NOMO-1 treated with DMSO at 0.1 percent for 48 hours (cell line): ENCODE data around the gene LHX5.

Source experiments
- DNase-seq: peaks from one replicate; lab custom pipeline; 2025; ENCODE audit not compliant: unreplicated experiment; lab: John Stamatoyannopoulos, UW

Gene LHX5

DNA sequence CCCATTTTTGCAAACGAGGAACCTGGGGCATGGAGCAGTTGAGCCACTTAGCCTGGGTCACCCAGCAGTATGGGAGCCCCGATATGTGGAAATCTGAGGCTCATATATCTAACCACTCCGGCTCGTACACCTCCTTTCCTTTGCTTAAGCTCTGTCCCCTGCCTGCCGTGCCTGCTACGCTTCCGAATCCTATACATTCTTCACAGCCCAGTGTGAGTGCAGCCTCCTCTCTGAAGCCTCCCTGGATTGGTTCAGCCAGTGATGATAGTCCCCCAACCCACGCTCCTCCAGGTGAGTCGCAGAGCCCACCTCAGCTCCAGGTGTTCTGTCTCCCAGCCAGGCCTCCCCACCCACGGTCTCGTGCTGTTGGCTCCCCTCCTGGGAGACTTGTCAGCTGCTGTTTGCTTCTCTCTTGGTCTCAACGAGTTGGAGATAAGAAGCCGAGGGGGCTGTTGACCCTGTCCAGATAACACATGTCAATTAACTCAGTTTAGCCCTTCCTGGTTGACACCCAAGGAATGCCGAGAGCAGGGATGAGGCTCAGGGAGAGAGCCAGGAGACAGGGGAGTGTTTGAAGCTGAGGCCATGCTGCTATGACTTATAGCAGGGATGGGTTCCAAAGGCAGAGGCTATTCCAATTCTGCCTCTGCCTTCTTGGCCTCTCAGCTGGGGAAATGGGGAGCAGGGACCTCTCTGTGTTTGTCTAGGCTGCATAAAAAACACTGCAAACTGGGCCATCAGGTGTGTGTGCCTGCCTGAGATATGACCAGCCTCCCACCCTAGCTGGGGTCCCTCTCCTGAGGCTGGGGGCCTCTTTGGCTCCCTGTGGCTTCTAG is 30.5 kb downstream of the LHX5 start:
- DNase-seq: no peak

DNA sequence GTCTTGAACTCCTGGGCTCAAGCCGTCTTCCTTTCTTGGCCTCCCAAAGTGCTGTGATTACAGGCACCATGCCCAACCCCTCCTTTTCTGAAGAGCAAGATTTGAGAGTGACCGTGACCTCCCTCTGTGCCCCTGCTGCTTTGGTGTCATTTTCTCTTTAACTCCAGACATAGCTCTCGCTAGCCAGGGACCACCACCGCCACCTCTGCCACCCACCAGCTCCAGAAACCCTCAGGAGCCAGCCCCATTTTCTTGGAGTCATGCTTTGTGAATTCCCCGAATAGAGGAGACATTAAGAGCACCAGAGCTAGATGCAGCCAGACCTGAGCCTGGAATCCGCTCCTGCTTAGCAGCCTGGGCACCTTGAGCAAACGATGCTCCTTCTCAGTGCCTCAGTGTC is 31.3 kb downstream of the LHX5 start:
- DNase-seq: no peak

DNA sequence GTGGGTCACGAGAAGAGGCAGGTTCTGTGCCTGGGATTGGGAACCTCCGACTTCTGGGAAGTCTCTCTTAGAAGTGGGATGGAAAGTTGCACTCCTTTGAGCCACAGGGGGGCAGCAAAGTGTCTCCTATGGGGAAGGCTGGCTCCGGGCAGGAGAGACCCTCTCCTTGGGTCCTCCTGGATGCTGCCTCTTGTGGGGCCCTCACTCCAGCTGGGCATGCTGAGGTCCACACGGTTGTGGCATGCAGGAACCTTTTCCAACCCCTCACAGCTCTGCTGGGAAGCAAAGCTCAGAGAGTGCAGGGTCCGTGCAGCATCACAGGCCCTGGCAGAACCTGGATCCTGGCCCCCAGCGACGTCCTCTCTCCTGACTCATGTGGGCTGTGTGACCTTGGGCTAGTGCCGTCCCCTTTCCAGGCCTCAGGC is 32.1 kb downstream of the LHX5 start:
- DNase-seq: peak; percentile 8

DNA sequence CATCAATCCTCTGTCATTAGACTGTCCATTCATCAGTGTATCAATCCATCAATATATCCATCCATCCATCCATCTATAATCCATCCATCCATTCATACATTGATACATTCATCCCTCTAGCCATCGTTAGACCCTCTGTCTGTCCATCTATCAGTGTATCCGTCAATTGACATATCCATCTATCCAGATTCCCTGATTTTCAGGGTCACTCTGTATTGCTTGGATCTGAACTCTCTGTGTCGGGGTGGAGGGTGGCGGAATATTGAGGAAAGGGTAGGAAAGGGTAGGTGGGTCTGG is 32.4 kb downstream of the LHX5 start:
- no peak for DNase-seq

DNA sequence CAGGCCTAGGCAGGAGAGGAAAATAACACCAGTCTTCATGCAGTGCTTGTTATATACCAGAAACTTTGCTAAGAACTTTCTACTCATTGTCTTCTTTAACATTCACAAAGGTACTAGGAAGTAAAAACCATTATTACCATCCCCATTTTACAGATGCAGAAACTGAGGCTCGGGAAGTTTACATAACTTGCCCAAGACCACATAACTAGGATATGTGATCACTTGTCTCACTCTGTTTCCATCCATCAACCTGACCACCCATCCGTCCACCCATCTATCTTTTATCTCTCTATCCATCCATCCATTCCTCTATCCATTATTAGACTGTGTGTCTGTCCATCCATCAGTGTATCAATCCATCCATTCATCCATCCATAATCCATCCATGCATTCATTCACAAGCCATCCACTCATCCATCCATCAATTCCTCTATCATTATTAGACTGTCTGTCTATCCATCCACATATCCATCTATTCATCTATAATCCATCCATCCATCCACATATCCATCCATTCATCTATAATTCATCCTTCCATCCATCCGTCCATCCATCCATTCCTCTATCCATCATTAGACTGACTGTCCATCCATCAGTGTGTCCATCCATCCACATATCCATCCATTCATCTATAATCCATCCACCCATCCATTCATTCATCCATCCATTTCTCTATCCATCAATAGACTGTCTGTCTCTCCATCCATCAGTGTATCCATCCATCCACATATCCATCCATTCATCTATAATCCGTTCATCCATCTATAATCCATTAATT is 33.0 kb downstream of the LHX5 start:
- no peak for DNase-seq

DNA sequence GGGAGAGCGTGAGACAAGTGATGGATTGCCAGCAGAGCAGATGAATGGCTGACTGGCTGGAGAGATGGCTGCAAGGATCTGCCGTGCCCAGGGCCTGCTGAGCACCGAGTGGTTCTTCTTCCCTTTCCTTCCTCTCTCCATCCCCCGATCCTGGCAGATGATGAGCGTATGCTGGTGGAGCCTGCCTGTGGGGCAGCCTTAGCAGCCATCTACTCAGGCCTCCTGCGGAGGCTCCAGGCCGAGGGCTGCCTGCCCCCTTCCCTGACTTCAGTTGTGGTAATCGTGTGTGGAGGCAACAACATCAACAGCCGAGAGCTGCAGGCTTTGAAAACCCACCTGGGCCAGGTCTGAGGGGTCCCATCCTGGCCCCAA is 34.0 kb downstream of the LHX5 start:
- no peak for DNase-seq

DNA sequence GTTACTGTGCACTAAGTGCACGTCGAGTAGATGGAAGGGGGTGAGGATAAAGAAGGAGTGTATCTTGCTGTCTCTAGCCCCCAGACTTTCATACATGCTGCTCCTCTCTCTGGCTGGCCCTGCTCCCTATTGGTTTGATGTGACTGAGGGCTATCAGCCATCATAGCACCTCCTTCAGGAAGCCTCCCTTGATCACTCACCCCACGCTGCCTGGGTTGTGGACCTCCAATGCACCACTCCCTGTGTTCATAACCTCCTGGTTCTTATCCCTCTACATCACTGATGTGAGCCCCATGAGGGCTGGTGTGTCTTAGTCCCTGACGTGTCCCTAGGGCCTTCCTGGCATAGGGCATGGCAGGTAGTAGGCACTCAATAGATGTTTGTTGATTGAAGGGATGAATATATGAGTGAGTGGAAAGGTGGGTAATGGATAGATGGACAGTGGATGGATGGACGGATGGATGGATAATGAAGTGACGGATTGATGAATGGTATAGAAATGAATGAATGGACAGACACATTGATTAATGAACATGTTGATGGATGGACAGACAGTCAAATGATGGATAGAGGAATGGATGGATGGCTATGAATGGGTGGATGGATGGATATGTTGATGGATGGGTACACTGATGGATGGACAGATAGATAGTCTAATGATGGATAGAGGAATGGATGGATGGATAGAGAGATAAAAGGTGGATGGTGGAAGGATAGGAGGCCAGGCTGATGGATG is 34.5 kb downstream of the LHX5 start:
- DNase-seq: no peak

DNA sequence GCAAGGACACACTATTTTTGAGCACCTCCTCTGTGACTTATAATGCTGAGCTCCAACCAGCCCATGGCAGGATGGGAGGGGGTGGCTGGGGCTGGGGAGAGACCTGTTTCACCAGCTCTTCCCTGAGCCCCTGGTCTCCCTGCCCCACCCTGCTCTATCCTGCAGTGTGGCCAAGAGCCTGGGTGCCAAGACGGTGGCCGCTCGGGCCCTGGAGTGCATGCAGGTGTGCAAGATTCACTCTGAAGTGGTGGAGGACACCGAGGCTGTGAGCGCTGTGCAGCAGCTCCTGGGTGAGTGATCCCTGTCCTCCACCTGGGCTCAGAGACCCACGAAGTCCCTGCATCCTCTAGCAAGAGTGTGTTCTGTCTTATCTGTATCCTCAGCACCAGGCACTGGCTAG is 35.1 kb downstream of the LHX5 start:
- DNase-seq: no peak

DNA sequence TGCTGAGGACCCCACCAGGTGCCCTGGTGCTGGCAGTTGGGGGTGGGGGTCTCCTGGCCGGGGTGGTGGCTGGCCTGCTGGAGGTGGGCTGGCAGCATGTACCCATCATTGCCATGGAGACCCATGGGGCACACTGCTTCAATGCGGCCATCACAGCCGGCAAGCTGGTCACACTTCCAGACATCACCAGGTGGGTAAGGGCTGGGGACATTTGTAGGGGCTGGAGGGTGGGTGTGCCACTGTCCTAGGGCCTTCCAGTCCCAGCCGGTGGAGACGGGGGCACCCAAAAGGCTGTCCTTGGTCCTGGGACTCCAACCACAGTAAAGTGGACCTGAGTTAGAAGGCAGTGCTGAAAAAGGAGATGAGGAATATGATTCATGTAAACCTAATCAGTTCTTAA is 36.3 kb downstream of the LHX5 start:
- DNase-seq: no peak

DNA sequence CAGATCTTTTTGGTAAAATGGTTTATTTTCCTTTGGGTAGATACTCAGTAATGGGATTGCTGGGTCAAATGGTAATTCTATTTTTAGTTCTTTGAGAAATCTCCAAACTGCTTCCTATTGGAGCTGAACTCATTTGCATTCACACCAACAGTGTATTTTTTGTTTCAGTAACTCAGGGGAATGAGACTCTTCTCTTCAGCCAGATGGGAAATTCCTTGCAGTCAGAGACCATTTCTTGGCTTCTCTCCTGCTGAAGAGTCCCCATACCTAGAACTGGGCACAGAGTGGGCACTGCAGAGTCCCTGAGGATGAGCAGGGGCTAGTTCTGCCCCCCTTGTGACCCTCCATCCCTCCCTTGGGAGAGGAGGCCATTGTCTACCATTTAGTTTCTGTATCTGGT is 38.7 kb downstream of the LHX5 start:
- no peak for DNase-seq

DNA sequence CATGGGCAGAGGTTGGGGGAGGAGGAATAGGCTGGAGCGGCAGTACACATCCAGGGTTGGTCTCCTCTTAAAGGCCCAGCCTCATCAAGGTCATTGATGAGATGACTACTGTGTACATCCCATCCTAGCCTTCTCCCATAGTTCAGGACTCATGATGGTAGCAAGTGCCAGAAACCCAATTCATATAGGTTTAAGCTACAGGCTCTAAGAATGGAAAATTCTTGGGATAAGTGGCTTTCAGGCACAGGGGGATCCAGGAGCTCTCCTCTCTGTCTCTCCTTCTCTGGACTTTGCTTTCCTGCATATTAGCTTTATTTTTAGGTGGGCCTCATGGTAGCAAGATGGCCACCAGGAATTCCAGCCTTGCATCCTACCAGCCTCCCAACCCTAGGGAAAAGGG is 43.2 kb downstream of the LHX5 start:
- no peak for DNase-seq

DNA sequence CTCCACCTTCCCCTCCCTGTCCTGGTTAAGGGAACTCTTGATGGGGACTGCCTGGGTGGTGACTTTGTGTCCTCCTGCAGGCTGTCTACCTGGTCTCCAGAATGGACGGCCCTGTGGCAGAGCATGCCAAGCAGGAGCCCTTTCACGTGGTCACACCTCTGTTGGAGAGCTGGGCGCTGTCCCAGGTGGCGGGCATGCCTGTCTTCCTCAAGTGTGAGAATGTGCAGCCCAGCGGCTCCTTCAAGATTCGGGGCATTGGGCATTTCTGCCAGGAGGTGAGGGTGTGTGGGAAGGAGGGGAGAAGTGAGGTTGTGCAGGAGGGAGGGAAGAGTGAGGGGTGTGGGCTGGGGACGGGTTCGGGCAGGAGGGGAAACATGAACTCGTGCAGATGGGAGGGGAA is 43.8 kb downstream of the LHX5 start:
- DNase-seq: no peak

DNA sequence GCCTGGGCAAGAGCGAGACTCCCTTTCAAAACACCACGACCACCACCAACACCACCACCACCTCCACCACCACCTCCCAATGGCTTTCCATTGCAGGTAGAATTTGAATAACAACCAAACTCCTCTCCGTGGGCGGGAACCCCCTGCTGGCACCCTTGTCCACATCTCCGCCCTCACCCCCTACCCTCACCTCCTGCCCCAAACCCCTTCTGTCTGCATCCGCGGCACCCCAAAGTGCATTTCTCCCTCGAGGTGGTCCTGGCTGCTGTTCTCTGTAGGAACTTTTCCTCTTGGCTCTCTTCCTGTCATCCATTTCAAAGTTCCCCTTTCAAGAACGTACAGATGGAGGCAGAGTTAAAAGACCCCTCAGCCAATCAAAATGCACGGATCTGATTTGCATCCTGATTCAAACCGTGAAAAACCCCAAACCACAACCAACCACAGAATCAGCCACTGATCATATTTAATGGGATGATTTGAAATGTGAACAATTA is 45.7 kb downstream of the LHX5 start:
- DNase-seq: no peak

DNA sequence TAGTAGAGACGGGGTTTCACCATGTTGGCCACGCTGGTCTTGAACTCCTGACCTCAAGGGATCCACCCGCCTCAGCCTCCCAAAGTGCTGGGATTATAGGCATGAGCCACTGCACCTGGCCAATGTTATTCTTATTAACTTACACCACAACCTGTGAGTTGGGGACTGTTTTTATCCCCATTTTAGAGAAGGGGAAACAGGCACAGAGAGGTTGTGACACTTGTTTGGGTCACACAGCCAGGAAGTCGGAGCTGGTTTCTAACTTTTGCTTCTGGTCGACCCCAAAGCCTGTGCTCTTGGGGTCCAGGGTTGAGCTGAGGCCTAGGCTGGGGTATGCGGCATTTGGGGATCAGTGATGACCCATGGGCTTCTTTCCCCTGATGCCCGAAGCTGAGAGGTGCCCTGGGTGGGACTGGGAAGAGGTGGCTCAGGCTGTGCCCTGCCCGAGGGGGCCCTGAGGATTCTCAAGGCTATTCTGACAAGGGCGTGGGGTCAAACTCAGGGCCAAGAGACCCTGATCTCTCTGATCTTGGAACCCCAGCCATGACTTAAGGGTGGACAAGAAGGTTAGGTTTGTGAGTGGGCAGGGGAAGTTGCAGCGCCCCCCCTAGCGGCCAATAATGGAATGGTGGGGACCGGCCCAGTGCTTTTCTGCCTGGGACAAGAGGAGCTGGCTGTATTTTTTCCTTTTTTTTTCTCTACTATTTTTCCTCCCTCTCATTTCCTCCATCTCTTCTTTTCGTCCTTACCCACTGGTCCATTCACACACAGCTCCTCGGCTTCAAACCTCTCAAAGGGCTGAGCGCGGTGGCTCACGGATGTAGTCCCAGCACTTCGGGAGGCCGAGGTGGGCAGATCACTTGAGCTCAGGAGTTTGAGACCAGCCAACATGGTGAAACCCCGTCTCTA is 46.5 kb downstream of the LHX5 start:
- peak; percentile 53 for DNase-seq

DNA sequence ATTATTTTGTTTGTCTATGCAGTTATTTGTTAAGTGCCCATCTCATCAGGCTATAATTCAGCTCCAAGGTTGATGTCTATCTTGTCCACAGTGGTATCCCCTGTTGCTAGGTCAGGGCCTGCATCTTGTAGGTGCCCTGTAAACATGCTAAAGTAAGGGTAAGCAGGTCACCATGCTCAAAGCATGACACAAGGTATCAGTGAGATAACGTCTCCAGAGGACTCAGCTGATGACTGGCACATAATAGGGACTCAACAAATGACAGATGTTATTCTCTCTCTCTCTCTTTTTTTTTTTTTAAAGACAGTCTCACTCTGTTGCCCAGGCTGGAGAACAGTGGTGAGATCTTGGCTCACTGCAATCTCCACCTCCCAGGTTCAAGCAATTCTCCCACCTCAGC is 47.2 kb downstream of the LHX5 start:
- DNase-seq: no peak

DNA sequence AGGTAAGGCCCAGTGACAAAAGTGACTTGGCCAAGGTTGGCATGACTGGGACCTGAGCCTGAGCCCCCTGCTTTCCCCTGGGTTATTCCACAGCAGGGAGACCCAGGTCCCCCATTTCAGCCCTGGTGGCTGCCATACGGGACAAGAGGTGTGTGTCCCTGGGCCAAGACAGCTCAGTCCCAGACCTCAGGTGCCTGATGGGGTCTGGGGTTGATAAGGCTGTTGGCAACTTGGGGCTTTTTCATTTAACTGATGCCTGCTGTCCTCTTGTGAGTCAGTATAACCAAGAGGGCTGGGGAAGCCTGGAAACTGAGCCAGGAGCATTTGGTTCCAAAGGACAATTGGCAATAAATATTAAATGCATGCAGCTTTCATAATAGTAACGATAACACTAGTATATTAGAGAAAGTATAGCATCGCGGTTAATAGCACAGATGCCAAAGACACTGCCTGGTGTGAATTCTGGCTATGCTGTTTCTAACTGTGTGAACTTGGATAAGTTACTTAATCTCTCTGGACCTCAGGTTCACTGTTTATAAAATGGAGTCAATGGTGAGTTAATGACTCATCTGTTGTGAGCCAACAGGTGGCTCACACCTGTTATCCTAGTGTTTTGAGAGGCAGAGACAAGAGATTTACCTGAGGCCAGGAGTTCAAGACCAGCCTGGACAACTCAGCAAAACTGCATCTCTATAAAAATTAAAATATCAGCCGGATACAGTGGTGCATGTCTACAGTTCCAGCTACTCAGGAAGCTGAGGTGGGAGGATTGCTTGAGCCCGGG is 48.6 kb downstream of the LHX5 start:
- no peak for DNase-seq

DNA sequence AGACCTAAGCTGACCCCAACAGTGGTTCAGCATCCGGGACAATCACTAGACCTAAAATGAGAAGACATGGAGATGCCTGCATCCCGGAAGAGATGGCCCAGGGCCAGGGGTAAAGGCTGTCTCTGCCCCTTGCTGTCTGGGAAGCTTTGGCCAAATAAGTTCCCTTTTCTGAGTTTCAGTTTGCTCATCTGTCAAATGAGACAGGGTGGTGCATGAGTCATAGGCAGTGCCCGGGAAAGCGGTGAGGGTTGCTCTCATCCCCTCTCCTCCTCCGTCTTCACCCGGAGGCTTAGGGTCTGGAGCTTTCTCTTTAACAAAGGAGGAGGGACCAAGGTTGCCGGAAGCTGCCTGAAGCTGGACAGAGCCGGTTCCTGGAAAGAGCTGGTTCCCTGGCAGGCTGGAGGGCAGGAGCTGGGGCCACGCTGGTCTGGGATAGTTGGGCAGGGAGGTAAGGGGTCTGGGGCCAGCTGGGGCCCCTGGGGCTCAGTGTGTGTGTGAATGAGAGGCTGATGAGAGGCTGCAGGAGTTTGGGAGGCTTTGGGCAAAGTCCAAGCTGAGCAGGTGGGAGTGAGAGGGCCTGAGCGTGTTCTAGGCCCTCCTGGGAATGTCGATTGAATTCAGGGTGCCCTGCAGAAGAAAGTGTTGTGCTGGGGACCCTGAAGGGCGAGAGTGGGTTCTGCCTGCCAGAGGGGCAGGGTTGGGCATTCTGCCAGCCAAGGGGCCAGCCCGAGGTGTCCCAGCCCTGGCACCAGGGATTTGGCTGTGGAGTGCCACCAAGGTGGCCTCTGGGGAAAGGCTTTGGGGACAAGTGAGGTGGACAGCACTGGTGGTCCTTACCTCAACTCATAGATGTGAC is 49.4 kb downstream of the LHX5 start, which contains the start of gene SDSL:
SDSL (plus strand) TSS at position 351 of the 856 bp plus-strand sequence. CDS start 5,603 bp downstream, outside the sequence.
- DNase-seq: peak; percentile 99

DNA sequence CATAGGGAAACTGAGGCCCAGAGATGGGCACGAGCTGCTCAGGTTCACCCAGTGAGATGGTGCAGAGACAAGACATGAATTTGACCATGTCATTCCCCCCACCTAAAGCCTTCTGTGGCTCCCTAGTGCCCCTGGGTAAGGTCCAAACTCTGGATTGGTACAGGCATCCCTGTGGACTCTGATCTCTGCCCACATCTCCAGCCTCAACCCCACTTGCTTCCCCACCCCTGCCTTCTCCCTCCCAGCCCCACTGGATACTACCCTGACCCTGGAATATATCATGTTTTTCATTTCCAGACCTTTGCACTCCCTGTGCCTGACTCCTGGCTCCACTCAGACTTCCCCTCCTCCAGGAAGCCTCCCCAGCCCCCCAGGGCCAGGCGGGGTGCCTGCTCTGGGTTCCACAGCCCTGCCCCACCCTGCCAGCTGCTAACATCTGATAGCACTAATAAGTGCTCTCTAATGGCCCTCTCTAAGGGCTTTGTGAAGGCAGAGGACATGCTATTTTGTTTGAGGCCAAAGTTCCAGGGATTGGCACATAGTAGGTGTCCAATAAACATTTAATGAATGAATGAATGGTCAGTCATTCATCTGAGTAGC is 50.6 kb downstream of the LHX5 start:
- no peak for DNase-seq
